HG02798 (cell line): ENCODE measurements around the gene CHRNB1.
"Not testable (repeated sequence)": the region's sequence is repeated elsewhere in the genome, so short reads cannot be mapped to it uniquely, and the experiment has no call there.

Experiments
- ATAC-seq: cut with Tn5 transposase; IDR thresholded peaks from one replicate; pipeline ENCODE4 v1.9.1; 2021; ENCODE audit warnings: mild to moderate bottlenecking; ENCODE audit not compliant: unreplicated experiment, poor library complexity

Gene CHRNB1

GRCh38 chr17:7464081-7464480 lies 19.2 kb downstream of the CHRNB1 start:
- ATAC-seq: no peak

- no peak for ATAC-seq
These were observed 20.9 kb downstream of the CHRNB1 start for GRCh38 chr17:7465597-7466275.

- no peak for ATAC-seq
These were observed 21.4 kb downstream of the CHRNB1 start for GRCh38 chr17:7466318-7466638.

- no peak for ATAC-seq
These were observed 21.9 kb downstream of the CHRNB1 start for GRCh38 chr17:7466639-7467341.

- no peak for ATAC-seq
These were observed 22.6 kb downstream of the CHRNB1 start for GRCh38 chr17:7467498-7467897.

GRCh38 chr17:7468290-7468689 lies 23.4 kb downstream of the CHRNB1 start:
- no peak for ATAC-seq

- ATAC-seq: no peak
These were observed 24.0 kb downstream of the CHRNB1 start for GRCh38 chr17:7468804-7469389.

- ATAC-seq: not testable (repeated sequence)
These were observed 25.0 kb downstream of the CHRNB1 start for GRCh38 chr17:7469843-7470242.

- ATAC-seq: not testable (repeated sequence)
These were observed 25.7 kb downstream of the CHRNB1 start for GRCh38 chr17:7470457-7470973.

GRCh38 chr17:7471729-7472128 lies 26.9 kb downstream of the CHRNB1 start:
- ATAC-seq: no peak

GRCh38 chr17:7474767-7475166 lies 29.9 kb downstream of the CHRNB1 start:
- ATAC-seq: not testable (repeated sequence)

- ATAC-seq: no peak
These were observed 31.0 kb downstream of the CHRNB1 start for GRCh38 chr17:7475764-7476422.

- ATAC-seq: no peak
These were observed 31.6 kb downstream of the CHRNB1 start for GRCh38 chr17:7476494-7476893.

GRCh38 chr17:7476951-7477350 lies 32.1 kb downstream of the CHRNB1 start:
- ATAC-seq: no peak

- no peak for ATAC-seq
These were observed 32.8 kb downstream of the CHRNB1 start for GRCh38 chr17:7477392-7478275.

- ATAC-seq: no peak
These were observed 33.7 kb downstream of the CHRNB1 start for GRCh38 chr17:7478276-7479212.

- ATAC-seq: no peak
These were observed 34.6 kb downstream of the CHRNB1 start, which contains the start of gene ZBTB4 for GRCh38 chr17:7479213-7480088. ZBTB4 (minus strand) TSS chr17:7479631; CDS start chr17:7466801, 12,830 bp downstream.

GRCh38 chr17:7480089-7480384 lies 35.2 kb downstream of the CHRNB1 start:
- ATAC-seq: no peak
